ENCODE results near the gene KIRREL3.

GRCh38 chr11:126485021-126485792, 515.4 kb downstream of the KIRREL3 start:
- TF ChIP-seq CTCF (IDR thresholded peaks at IDR 0.05 in 2 of 3, conservative IDR thresholded peaks at IDR 0.05 in 1 of 3; ENCODE audit: insufficient read depth in 2 of 3, low read depth in 1 of 3, low read length in 3 of 3) = peak in 2 of 3 experiments; percentile 19 to 22; a peak in 1 of 6 replicates
- TF ChIP-seq ZNF124 (CRISPR knock-in tag; IDR thresholded peaks at IDR 0.05) = no peak
- TF ChIP-seq TAF1 (IDR thresholded peaks at IDR 0.05; ENCODE audit: control insufficient read depth, extremely low read depth, insufficient read depth, low read length, severe bottlenecking) = no peak
- TF ChIP-seq RCOR1 (IDR thresholded peaks at IDR 0.05; ENCODE audit: borderline replicate concordance in 1 of 2, low read depth in 2 of 2, low read length in 2 of 2) = no peak
- no peak for TF ChIP-seq BACH1 (tag; IDR thresholded peaks at IDR 0.05)
- TF ChIP-seq ZNF274 (IDR thresholded peaks at IDR 0.05; ENCODE audit: borderline replicate concordance, low read depth, low read length) = no peak

Data from K562 (cell line).